GM10248 (cell line): ENCODE data around the gene MME.

Source experiments
- CTCF ChIA-PET: fragments of 300-600 bp; sonication (Branson Sonifier 250); formaldehyde crosslinking; extraction: SDS; loops from one replicate; lab custom pipeline; 2021; ENCODE audit warnings: antibody characterized with exemption; lab: Yijun Ruan, JAX
- POLR2A ChIA-PET: fragments of 350-650 bp; sonication (Branson Sonifier 250); formaldehyde crosslinking; extraction: SDS; loops from one replicate; lab custom pipeline; 2020; ENCODE audit warnings: antibody characterized with exemption; lab: Yijun Ruan, JAX
- DNase-seq: peaks from one replicate; pipeline ENCODE4 v3.0.0; 2012; ENCODE audit errors: extremely low spot score
- TF ChIP-seq, protein P1 (sequence below): IDR thresholded peaks from 2 replicates; pipeline ENCODE4 v1.5.1; 2012; ENCODE audit warnings: mild to moderate bottlenecking, low read depth; ENCODE audit errors: extremely low read depth, missing control alignments, control extremely low read depth

Gene MME

DNA sequence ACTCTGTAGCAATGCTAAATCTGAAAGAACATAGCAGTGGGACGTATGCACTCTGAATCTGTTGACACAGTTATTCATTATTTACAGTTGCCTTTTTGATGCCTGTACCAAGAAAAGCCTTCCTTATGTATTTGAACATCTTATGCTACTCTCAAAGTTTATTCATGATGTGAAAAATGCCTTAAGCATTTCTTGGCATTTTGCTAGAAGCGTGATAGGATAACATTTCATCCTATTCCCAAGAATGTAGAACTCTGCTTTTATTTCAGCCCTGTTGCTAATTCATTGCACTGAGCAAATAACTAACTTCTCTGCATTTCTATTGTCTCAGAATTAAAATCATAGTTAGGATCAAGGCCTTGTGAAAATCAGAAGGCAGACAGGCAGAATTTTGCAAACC lies 107.9 kb downstream of the MME start:
- DNase-seq = no peak
- TF ChIP-seq, protein P1, sequence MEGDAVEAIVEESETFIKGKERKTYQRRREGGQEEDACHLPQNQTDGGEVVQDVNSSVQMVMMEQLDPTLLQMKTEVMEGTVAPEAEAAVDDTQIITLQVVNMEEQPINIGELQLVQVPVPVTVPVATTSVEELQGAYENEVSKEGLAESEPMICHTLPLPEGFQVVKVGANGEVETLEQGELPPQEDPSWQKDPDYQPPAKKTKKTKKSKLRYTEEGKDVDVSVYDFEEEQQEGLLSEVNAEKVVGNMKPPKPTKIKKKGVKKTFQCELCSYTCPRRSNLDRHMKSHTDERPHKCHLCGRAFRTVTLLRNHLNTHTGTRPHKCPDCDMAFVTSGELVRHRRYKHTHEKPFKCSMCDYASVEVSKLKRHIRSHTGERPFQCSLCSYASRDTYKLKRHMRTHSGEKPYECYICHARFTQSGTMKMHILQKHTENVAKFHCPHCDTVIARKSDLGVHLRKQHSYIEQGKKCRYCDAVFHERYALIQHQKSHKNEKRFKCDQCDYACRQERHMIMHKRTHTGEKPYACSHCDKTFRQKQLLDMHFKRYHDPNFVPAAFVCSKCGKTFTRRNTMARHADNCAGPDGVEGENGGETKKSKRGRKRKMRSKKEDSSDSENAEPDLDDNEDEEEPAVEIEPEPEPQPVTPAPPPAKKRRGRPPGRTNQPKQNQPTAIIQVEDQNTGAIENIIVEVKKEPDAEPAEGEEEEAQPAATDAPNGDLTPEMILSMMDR = no peak
- ChIA-PET POLR2A (no interaction called here), CTCF (no interaction called here)

DNA sequence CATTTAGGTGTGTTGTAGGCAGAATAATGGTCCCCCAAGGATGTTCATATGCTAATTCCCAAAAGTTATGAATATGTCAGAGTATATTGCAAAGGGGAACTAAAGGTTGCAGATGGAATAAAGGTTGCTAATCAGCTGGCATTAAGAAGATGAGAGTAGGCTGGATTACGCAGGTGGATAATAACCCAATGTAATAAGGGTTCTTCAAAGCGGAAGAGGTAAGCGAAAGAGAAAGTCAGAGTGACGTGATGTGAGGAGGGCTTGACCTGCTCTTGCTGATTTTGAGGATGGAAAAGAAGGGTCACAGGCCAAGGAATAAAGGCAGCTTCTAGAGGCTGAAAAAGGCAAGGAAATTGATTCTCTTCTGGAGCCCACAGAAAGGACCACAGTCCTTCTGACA lies 109.4 kb downstream of the MME start:
- CTCF ChIA-PET = interaction anchor here (1.0 kb wide), 1 partner anchor 8 kb away, joined by 3 read pairs; no protein-coding TSS in a partner anchor
- POLR2A ChIA-PET = no interaction called here
- TF ChIP-seq, protein P1 = no peak
- no peak for DNase-seq

DNA sequence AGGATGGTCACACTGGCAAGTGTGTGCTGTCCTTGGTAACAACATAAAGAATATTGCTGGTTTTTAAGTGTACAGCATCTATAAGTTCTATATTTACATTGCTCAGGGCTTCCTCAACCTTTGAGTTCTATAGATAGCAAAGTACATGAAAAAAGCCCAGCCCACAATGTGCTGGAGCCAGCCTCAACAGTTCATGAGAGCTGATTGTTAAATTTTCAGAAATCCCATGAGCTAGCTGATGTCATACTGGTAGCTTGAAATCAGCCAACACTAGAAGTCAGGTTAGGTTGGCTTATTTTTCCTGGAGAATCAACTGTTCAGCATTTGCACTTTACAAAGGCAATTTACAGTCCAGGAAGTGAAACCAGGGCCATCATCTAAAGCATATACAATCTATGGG lies 110.6 kb downstream of the MME start:
- POLR2A ChIA-PET = no interaction called here
- no peak for DNase-seq
- TF ChIP-seq, protein P1 = no peak
- CTCF ChIA-PET = interaction anchor here (1.2 kb wide), 1 partner anchor 8 kb away, joined by 3 read pairs; no protein-coding TSS in a partner anchor

DNA sequence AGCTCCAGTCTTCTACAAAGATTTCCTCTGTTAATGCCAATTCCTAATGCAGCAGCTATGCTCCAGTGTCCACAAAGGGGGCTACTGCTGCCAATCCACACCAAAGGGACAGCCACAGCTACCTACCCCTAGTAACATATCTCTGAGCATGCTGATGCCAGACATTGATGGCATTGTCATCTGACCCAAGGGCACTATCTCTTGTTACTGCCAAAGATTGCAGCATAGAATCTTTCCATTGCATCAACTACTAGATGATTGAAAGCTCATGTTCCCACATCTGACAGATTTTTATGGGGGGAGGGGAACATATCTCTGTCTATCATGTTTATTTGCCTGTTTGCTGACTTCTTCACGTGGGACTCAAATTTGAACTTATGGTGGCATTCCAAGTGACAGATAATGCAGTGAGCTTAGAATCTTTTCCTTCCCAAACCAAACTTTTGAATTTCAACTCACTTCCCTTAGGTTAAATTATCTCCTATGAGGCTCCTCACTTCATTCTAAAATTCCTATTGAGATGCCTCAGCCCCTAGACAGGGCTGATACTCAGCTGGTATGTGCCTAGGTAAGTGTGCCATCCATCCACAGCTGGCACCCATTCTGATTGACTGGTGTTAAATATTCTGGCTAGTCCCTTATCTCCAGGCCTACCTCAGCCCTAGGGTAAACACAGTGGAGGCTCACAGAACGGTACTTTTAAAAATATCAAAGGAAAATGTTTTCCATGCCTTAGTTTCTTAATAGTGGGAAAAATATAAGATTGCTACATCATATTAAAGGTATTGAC lies 113.0 kb downstream of the MME start:
- CTCF ChIA-PET = interaction anchor here (1.1 kb wide), 1 partner anchor 10 kb away, joined by 3 read pairs; no protein-coding TSS in a partner anchor
- TF ChIP-seq, protein P1 = no peak
- DNase-seq = no peak
- POLR2A ChIA-PET = no interaction called here

DNA sequence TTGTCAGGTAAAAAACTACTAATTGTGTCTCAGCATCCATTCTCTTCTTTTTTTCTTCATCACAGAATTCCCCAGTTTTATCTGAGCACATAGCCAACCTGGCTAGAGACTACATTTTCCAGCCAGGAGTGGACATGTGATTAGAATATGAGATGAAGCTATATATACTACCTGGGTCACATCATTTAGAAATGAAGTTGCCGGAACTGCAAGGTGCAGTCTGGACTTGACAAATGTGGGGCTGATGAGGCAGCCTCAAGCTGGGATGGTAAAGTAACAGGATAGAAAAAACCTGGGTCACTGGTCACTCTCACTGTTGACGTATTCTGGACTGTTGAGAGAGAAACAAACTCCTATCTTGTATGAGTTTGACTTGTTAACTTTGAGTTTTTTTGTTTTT lies 113.7 kb downstream of the MME start:
- CTCF ChIA-PET = no interaction called here
- POLR2A ChIA-PET = no interaction called here
- DNase-seq = no peak
- TF ChIP-seq, protein P1 = no peak

DNA sequence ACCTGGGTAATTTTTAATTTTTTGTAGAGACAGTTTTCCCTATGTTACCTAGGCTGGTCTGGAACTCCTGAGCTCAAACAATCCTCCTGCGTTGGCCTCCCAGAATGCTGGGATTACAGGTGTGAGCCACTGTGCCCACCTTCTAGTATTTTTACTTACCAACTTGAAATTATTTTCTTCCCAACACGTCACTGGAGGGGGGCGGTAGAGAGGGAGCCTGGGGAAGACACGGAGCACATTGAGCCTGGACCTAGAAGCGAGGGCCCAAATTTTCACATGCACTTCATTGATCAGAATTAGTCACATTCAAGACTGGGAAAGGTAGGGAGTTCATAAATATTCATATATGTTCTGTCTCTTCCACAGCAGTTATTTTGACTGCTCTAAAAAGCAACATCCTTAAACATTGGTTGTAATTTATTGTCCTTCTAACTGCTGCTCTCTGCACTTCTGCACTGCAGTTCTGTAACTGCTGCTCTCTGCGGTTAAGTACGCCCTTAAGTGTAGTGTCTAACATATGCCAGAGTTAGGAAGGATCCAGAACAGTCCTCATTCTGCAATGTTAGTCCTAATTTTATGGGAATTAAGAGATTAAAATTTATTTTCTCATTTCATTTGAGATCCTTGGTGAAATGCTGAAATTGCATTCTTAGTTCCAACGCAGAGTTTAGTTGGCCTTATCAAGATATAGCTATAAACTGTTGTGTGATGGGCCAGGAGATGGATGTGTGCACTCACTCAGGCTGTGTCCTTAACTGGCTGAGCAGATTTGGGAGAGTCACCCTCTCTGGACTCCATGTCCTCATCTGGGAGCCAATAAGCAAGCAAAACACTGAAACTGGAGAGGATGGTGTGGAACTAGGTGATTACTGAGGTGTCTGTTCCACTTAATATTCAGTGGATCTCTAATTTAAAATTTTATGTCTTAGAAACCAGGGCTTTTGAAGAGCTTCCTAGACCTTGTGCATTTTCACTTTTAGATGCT lies 115.1 kb downstream of the MME start:
- CTCF ChIA-PET = interaction anchor here (1.2 to 2.1 kb wide), 2 partner anchors 9 to 30 kb away, joined by 3 to 5 read pairs; no protein-coding TSS in a partner anchor
- TF ChIP-seq, protein P1 = no peak
- POLR2A ChIA-PET = no interaction called here
- DNase-seq = no peak
